Testis (tissue), 3 donors: ENCODE measurements around the gene SKAP1. TPM values are rescaled to one million over a fixed set of nuclear protein-coding genes. Genes with fewer than 3 reads are reported as not detected.

Experiments used
- DNase-seq: peaks from one replicate; pipeline ENCODE4 v3.0.0-alpha.2; 2019
- H3K27ac ChIP-seq, 2 donors: fragments of 200-600 bp; sonication (generic); one replicate each; pipeline ENCODE4 v1.5.1; 2019
- H3K27me3 ChIP-seq: fragments of 200-600 bp; sonication (generic); one replicate; pipeline ENCODE4 v1.5.1; 2019
- H3K36me3 ChIP-seq: fragments of 200-600 bp; sonication (generic); one replicate; pipeline ENCODE4 v1.5.1; 2017; ENCODE audit warnings: low read depth; ENCODE audit errors: missing control alignments
- H3K4me1 ChIP-seq: fragments of 200-600 bp; sonication (generic); one replicate; pipeline ENCODE4 v1.5.1; 2019
- H3K4me3 ChIP-seq, 2 donors: fragments of 200-600 bp; sonication (generic); one replicate each; pipeline ENCODE4 v1.5.1; 2017 to 2019
- H3K9me3 ChIP-seq: fragments of 200-600 bp; sonication (generic); one replicate; pipeline ENCODE4 v1.5.1; 2017
- POLR2A ChIP-seq: fragments of 450-650 bp; IDR thresholded peaks from one replicate; pipeline ENCODE4 v1.6.1; 2017; ENCODE audit warnings: antibody characterized with exemption, mild to moderate bottlenecking, moderate library complexity
- WGBS, 2 donors: methylation state at CpG; one replicate each; pipeline ENCODE4 v1.1.5; 2018; 5-methylcytosine and 5-hydroxymethylcytosine counted together
- intact Hi-C: fragments of 100-400 bp; cut with DNase I; formaldehyde crosslinking; loops from one replicate; pipeline ENCODE4 v1.15.1; 2023; ENCODE audit warnings: low total_unique reads
- polyA plus RNA-seq: library from polyadenylated mRNA; stranded (reverse); fragments of 350-450 nt; fragmentation: Illumina TruSeq; extraction: RNeasy Lipid Tissue Mini Kit (QIAGEN cat#74804); gene quantifications from one replicate; pipeline ENCODE4 v1.2.3, GENCODE V29; 2014; ENCODE audit warnings: low read depth, low replicate concordance; ENCODE audit not compliant: insufficient read depth
- total RNA-seq, 2 donors: library from RNA; depleted of rRNA; stranded (reverse); fragments of >200 nt; gene quantifications; one replicate each; pipeline ENCODE4 v1.2.3, GENCODE V29; 2016
- TF ChIP-seq, protein P1 (sequence below), 3 experiments: fragments of 450-650 bp in 2 of 3; fragments of 200-600 bp in 1 of 3; sonication (generic) in 1 of 3; IDR thresholded peaks; one replicate each; pipeline ENCODE4 v1.5.1; 2016 to 2019; ENCODE audit warnings: antibody characterized with exemption in 3 of 3, mild to moderate bottlenecking in 2 of 3, moderate library complexity in 1 of 3

SKAP1 gene
- total and polyA plus RNA-seq, 3 donors from 2014 or later: 9.0 to 34.1 (median 16.9) TPM

DNA sequence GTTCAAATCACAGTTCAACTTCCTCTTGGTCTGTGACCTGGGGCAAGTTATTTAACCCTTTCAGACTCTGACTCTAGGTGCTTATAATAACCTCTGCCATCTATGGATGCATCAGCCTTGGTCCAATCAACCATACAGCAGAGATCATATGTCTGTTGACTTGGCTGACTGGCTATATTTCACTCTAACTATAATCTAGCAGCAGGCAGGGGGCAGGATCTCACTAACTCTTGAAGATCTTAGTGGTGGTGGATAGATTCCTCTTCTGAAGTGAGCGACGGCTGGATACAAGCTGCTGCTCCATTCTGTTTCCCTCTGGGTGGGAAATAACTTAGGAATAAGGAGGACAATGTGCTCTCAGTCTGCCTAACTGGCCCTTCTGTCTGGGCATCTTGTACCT, 146.6 kb downstream of the SKAP1 start:
- WGBS, 2 donors: 29 to 32% methylated on average over 2 of the region's 2 CpGs
- DNase-seq: no peak
- Histone ChIP-seq H3K4me1 (peaks cover 11% of the 10 kb centered on the region), H3K4me3 (no peak overlapping the region), H3K27ac (no peak overlapping the region), H3K36me3 (no peaks in the 10 kb centered on the region), H3K27me3 (no peaks in the 10 kb centered on the region), H3K9me3 (no peaks in the 10 kb centered on the region)
- intact Hi-C loops: no loop called here
- TF ChIP-seq POLR2A: no peak
- TF ChIP-seq, protein P1, sequence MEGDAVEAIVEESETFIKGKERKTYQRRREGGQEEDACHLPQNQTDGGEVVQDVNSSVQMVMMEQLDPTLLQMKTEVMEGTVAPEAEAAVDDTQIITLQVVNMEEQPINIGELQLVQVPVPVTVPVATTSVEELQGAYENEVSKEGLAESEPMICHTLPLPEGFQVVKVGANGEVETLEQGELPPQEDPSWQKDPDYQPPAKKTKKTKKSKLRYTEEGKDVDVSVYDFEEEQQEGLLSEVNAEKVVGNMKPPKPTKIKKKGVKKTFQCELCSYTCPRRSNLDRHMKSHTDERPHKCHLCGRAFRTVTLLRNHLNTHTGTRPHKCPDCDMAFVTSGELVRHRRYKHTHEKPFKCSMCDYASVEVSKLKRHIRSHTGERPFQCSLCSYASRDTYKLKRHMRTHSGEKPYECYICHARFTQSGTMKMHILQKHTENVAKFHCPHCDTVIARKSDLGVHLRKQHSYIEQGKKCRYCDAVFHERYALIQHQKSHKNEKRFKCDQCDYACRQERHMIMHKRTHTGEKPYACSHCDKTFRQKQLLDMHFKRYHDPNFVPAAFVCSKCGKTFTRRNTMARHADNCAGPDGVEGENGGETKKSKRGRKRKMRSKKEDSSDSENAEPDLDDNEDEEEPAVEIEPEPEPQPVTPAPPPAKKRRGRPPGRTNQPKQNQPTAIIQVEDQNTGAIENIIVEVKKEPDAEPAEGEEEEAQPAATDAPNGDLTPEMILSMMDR (IDR thresholded peaks at IDR 0.05): no peak

DNA sequence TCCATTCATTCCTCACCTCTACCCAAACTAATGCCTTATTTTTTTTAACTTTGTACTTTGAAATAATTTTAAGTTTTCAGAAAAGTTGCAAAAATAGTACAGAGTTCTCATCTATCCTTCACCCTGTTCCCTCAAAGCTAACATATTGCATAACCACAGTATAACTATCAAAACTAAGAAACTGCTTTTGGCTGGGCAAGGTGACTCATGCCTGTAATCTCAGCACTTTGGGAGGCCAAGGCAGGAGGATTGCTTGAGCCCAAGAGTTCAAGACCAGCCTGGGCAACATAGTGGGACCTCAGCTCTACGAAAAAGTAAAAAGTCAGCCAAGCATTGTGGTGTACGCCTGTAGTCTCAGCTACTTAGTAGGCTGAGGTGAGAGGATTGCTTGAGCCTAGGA, 147.7 kb downstream of the SKAP1 start:
- H3K9me3 ChIP-seq: no peaks in the 10 kb centered on the region
- intact Hi-C loops: no loop called here

DNA sequence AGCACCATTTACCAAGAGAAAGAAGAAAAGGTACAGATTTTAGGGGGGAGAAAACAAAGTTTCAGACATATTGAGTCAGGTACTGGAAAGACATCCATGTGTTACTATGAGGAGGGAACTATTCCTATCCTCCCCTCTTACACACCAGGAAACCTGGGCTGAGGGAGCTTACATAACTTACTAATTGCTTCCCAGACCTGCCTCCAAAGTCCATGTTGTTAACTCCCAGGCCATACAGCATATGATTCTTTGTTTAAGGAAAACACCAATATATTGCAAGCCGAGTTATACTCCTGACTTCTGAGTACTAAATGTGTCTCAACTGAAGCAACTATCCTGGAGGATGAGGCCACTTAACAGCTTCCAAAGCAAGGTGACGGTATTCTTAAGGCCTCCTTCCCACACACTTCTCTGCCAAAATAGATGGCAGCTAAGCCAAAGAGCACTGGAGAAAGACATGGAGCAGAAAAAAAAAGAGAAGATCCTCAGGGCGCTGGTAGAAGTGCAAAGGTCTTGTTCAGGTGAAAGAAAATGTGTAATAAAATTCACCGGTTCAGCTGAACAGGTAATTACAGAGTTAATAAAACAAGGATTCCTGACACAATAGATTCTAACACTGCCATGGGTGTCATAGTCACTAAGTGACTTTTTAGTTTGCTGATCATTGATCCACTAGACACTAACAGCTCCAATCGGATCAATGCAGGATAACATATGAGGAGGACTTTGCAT, 151.1 kb downstream of the SKAP1 start:
- DNase-seq: no peak
- intact Hi-C loops: no loop called here
- no peaks in the 10 kb centered on the region for H3K36me3 ChIP-seq
- no peak overlapping the region for H3K4me3 ChIP-seq
- H3K27ac ChIP-seq: no peak overlapping the region
- no peaks in the 10 kb centered on the region for H3K27me3 ChIP-seq
- WGBS, 2 donors: 95 to 97% methylated on average over 5 of the region's 5 CpGs
- TF ChIP-seq POLR2A: no peak
- TF ChIP-seq, protein P1 (IDR thresholded peaks at IDR 0.05): no peak
- no peaks in the 10 kb centered on the region for H3K9me3 ChIP-seq
- peaks cover 7% of the 10 kb centered on the region for H3K4me1 ChIP-seq

More for the DNA sequence above, 147.7 kb downstream of the SKAP1 start:
- H3K27ac ChIP-seq: no peak overlapping the region
- H3K4me1 ChIP-seq: peaks cover 11% of the 10 kb centered on the region
- 50 to 83% methylated on average over 2 of the region's 2 CpGs for WGBS, 2 donors
- TF ChIP-seq, protein P1 (IDR thresholded peaks at IDR 0.05): no peak
- no peak for TF ChIP-seq POLR2A
- H3K36me3 ChIP-seq: no peaks in the 10 kb centered on the region
- no peak for DNase-seq
- no peak overlapping the region for H3K4me3 ChIP-seq
- no peaks in the 10 kb centered on the region for H3K27me3 ChIP-seq

DNA sequence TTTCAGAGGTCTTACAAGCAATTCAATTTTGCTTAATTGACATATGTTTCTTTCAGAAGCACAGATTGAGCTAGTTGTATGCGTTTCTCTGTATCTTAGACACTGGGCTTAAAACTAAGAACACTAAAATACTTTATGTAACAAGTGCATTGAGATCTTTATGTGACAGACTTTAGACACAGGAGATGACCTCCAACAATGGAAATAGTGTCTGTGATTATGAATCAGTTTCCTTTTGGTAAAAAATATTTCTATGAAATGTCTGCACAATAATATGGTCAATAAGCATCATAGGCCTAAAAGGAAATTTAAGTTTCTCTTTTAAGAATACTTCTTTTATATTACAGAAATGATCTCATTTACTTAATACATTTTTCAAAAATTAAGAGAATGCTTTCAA, 153.2 kb downstream of the SKAP1 start:
- Histone ChIP-seq H3K36me3 (no peaks in the 10 kb centered on the region), H3K27ac (no peak overlapping the region), H3K9me3 (no peaks in the 10 kb centered on the region), H3K4me1 (no peaks in the 10 kb centered on the region), H3K4me3 (no peak overlapping the region), H3K27me3 (no peaks in the 10 kb centered on the region)
- no peak for DNase-seq
- intact Hi-C loops: no loop called here
- no peak for TF ChIP-seq POLR2A
- TF ChIP-seq, protein P1 (IDR thresholded peaks at IDR 0.05): no peak
- WGBS, 2 donors: 76 to 79% methylated on average over 1 of the region's 1 CpG

DNA sequence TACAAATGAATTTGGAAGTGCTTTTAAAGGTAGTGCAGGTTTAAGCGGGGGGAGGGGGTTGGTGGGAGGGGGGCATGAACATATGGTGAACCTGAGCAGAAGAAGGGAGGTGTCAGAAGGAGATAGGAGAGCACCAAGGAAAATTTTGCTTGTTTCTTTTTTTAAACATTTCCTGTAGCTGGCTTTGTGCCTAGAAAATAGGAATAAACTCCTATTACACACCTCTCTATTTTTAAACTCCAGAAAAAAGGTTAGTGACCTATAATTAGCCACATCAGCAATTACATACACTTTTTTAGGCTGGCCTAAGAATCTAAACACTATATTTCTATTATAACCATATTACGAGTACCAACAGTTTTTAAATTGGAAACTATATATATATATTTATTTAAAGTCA, 159.1 kb downstream of the SKAP1 start:
- Histone ChIP-seq H3K4me3 (no peak overlapping the region), H3K36me3 (no peaks in the 10 kb centered on the region), H3K9me3 (no peaks in the 10 kb centered on the region), H3K27ac (no peak overlapping the region), H3K27me3 (no peaks in the 10 kb centered on the region), H3K4me1 (no peaks in the 10 kb centered on the region)
- WGBS, 2 donors: 64 to 85% methylated on average over 2 of the region's 2 CpGs
- intact Hi-C loops: no loop called here
- TF ChIP-seq, protein P1 (IDR thresholded peaks at IDR 0.05): no peak
- no peak for TF ChIP-seq POLR2A
- DNase-seq: no peak
